ENCODE measurements around the gene FBLN1. TPM values are rescaled to one million over a fixed set of nuclear protein-coding genes. Genes with fewer than 3 reads are reported as not detected.

The FBLN1 gene
- total RNA-seq, 1 experiment from 2014 or later = 23.4 TPM

DNA sequence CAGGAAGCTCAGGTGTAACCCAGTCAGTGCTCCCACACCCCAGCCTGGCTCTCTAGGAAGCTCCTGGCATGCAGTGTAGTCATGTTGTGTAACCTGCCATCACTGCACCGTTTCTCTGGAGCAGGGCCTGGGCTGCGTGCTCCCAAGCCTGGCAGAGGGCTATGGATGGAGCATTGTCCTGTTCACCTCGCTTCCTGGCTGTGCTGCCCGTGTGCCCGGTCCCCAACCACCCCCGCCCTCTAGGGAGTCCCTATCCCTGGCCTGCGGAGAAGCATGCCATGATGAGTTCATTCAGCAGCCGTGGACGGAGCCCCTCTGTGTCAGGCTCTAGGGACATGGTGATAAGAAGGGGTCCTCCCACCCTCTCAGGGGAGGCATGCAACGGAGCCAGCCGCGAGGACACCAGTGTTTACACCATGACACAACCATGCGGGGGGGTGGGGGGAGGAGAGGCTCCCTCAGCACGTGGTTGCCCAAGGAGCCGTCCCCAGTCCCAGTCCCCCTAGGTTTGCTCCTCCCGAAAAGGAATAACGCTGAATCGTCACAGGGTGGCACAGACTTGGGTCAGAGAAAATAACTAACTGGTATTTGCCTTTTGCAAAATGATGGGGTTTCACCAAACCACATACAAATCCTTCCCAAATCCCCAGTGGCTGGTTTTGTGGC lies 73.1 kb downstream of the FBLN1 start:
- no peaks in the 10 kb centered on the region for H4K20me1 ChIP-seq (ENCODE audit: insufficient read depth)
- H3K79me2 ChIP-seq (ENCODE audit: insufficient read depth, low read length) = no peaks in the 10 kb centered on the region
- H3K27ac ChIP-seq (ENCODE audit: low read depth, low read length) = no peak overlapping the region
- no peak overlapping the region for H2AFZ ChIP-seq (ENCODE audit: low read depth, low read length, poor library complexity, severe bottlenecking)
- ChIA-PET CTCF (no interaction called here), RAD21 (ENCODE audit: low non-redundant PET in 1 of 2, low total read pairs in 2 of 2, uncharacterized antibody in 2 of 2, unreplicated experiment in 2 of 2) (no interaction called here), POLR2A (no interaction called here)
- H3K9me2 ChIP-seq (ENCODE audit: insufficient read depth) = no peaks in the 10 kb centered on the region
- DNase-seq (ENCODE audit: low read depth, low spot score) = no peak
- H3K27me3 ChIP-seq (ENCODE audit: insufficient read depth, low read length) = no peaks in the 10 kb centered on the region
- no TSS peak for BruUV-seq (replicated peaks)
- H3K4me1 ChIP-seq (ENCODE audit: control insufficient read depth in 1 of 2, insufficient read depth in 2 of 2, low read length in 2 of 2) = peaks cover 0 to 10% of the 10 kb centered on the region in 2 experiments; a peak in 1 of 4 replicates
- no peak for ATAC-seq
- no peak overlapping the region for H3K4me2 ChIP-seq (ENCODE audit: low read length)
- H3K9ac ChIP-seq (ENCODE audit: low read length) = no peak overlapping the region
- H3K4me3 ChIP-seq (replicated peaks in 1 of 2; ENCODE audit: low read depth in 1 of 2, low read length in 2 of 2) = no peak overlapping the region
- TF ChIP-seq EGR1 (IDR thresholded peaks at IDR 0.05; ENCODE audit: low read depth) (no peak), TCF7L2 (IDR thresholded peaks at IDR 0.05; ENCODE audit: borderline replicate concordance, extremely low read depth, insufficient read depth, insufficient read length) (no peak), POLR2AphosphoS5 (IDR thresholded peaks at IDR 0.05; ENCODE audit: low read depth, low read length) (no peak), ZNF274 (IDR thresholded peaks at IDR 0.05; ENCODE audit: low read depth, low read length) (no peak), CEBPB (IDR thresholded peaks at IDR 0.05; ENCODE audit: low read depth) (no peak), EZH2phosphoT487 (IDR thresholded peaks at IDR 0.05; ENCODE audit: borderline replicate concordance) (no peak), SP1 (IDR thresholded peaks at IDR 0.05; ENCODE audit: low read depth) (no peak)
- TF ChIP-seq, protein P1, sequence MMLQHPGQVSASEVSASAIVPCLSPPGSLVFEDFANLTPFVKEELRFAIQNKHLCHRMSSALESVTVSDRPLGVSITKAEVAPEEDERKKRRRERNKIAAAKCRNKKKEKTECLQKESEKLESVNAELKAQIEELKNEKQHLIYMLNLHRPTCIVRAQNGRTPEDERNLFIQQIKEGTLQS (IDR thresholded peaks at IDR 0.05) = no peak
- H3K36me3 ChIP-seq (ENCODE audit: control insufficient read depth in 1 of 2, insufficient read depth in 2 of 2, low read length in 2 of 2) = no peaks in the 10 kb centered on the region
- intact Hi-C loops (cut with micrococcal nuclease) = loop anchor here (10.0 kb wide), 1 partner anchor 289 kb away; no protein-coding TSS in a partner anchor
- peaks cover 2 to 4% of the 10 kb centered on the region in 2 experiments; a peak in 2 of 4 replicates for H3K9me3 ChIP-seq (ENCODE audit: control insufficient read depth in 1 of 2, insufficient read depth in 1 of 2, low read depth in 1 of 2, low read length in 2 of 2)

DNA sequence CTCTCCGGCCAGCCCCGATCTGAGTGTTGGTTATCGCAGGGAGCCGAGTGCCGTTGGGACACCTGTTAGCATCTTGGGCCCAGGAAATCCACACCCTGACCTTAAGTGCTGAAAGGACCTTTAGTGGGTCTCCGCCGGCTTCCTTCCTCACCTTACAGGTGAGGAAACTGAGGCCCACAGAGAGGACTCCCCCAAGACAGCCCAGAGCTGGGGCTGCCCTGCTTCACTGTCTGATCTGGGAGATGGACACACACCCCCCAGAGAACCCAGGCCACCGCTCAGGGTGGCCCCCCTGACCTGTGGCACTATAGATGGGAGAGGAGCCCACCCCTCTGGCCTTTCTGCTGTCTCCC lies 73.6 kb downstream of the FBLN1 start:
- H3K9me2 ChIP-seq (ENCODE audit: insufficient read depth) = no peaks in the 10 kb centered on the region
- peaks cover 0 to 4% of the 10 kb centered on the region in 2 experiments; a peak in 1 of 4 replicates for H3K9me3 ChIP-seq (ENCODE audit: control insufficient read depth in 1 of 2, insufficient read depth in 1 of 2, low read depth in 1 of 2, low read length in 2 of 2)
- H2AFZ ChIP-seq (ENCODE audit: low read depth, low read length, poor library complexity, severe bottlenecking) = no peak overlapping the region
- RAD21 ChIA-PET (ENCODE audit: low non-redundant PET in 1 of 2, low total read pairs in 2 of 2, uncharacterized antibody in 2 of 2, unreplicated experiment in 2 of 2) = no interaction called here
- intact Hi-C loops (cut with micrococcal nuclease) = loop anchor here (10.0 kb wide), 1 partner anchor 289 kb away; no protein-coding TSS in a partner anchor
- H3K9ac ChIP-seq (ENCODE audit: low read length) = no peak overlapping the region
- no peak overlapping the region for H3K4me3 ChIP-seq (replicated peaks in 1 of 2; ENCODE audit: low read depth in 1 of 2, low read length in 2 of 2)
- POLR2A ChIA-PET = no interaction called here
- ATAC-seq = no peak
- no peaks in the 10 kb centered on the region for H4K20me1 ChIP-seq (ENCODE audit: insufficient read depth)
- no TSS peak for BruUV-seq (replicated peaks)
- no peaks in the 10 kb centered on the region for H3K79me2 ChIP-seq (ENCODE audit: insufficient read depth, low read length)
- DNase-seq (ENCODE audit: low read depth, low spot score) = no peak
- CTCF ChIA-PET = no interaction called here
- no peaks in the 10 kb centered on the region for H3K27me3 ChIP-seq (ENCODE audit: insufficient read depth, low read length)
- H3K4me2 ChIP-seq (ENCODE audit: low read length) = no peak overlapping the region
- H3K36me3 ChIP-seq (ENCODE audit: control insufficient read depth in 1 of 2, insufficient read depth in 2 of 2, low read length in 2 of 2) = no peaks in the 10 kb centered on the region
- no peak overlapping the region for H3K27ac ChIP-seq (ENCODE audit: low read depth, low read length)
- peaks cover 0 to 10% of the 10 kb centered on the region in 2 experiments; a peak in 1 of 4 replicates for H3K4me1 ChIP-seq (ENCODE audit: control insufficient read depth in 1 of 2, insufficient read depth in 2 of 2, low read length in 2 of 2)
- no peak for TF ChIP-seq RAD21 (IDR thresholded peaks at IDR 0.05; ENCODE audit: low read depth)
- TF ChIP-seq ZFX (IDR thresholded peaks at IDR 0.05) = no peak
- TF ChIP-seq EZH2 (IDR thresholded peaks at IDR 0.05) = no peak
- TF ChIP-seq, protein P2, sequence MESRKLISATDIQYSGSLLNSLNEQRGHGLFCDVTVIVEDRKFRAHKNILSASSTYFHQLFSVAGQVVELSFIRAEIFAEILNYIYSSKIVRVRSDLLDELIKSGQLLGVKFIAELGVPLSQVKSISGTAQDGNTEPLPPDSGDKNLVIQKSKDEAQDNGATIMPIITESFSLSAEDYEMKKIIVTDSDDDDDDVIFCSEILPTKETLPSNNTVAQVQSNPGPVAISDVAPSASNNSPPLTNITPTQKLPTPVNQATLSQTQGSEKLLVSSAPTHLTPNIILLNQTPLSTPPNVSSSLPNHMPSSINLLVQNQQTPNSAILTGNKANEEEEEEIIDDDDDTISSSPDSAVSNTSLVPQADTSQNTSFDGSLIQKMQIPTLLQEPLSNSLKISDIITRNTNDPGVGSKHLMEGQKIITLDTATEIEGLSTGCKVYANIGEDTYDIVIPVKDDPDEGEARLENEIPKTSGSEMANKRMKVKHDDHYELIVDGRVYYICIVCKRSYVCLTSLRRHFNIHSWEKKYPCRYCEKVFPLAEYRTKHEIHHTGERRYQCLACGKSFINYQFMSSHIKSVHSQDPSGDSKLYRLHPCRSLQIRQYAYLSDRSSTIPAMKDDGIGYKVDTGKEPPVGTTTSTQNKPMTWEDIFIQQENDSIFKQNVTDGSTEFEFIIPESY (IDR thresholded peaks at IDR 0.05; ENCODE audit: extremely low read depth, insufficient replicate concordance, low read length) = no peak
- no peak for TF ChIP-seq ELF1 (IDR thresholded peaks at IDR 0.05; ENCODE audit: borderline replicate concordance, low read depth)
- TF ChIP-seq, protein P3, sequence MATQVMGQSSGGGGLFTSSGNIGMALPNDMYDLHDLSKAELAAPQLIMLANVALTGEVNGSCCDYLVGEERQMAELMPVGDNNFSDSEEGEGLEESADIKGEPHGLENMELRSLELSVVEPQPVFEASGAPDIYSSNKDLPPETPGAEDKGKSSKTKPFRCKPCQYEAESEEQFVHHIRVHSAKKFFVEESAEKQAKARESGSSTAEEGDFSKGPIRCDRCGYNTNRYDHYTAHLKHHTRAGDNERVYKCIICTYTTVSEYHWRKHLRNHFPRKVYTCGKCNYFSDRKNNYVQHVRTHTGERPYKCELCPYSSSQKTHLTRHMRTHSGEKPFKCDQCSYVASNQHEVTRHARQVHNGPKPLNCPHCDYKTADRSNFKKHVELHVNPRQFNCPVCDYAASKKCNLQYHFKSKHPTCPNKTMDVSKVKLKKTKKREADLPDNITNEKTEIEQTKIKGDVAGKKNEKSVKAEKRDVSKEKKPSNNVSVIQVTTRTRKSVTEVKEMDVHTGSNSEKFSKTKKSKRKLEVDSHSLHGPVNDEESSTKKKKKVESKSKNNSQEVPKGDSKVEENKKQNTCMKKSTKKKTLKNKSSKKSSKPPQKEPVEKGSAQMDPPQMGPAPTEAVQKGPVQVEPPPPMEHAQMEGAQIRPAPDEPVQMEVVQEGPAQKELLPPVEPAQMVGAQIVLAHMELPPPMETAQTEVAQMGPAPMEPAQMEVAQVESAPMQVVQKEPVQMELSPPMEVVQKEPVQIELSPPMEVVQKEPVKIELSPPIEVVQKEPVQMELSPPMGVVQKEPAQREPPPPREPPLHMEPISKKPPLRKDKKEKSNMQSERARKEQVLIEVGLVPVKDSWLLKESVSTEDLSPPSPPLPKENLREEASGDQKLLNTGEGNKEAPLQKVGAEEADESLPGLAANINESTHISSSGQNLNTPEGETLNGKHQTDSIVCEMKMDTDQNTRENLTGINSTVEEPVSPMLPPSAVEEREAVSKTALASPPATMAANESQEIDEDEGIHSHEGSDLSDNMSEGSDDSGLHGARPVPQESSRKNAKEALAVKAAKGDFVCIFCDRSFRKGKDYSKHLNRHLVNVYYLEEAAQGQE (IDR thresholded peaks at IDR 0.05; ENCODE audit: low read depth) = no peak
- no peak for TF ChIP-seq EZH2phosphoT487 (IDR thresholded peaks at IDR 0.05; ENCODE audit: borderline replicate concordance)
- TF ChIP-seq ZNF274 (IDR thresholded peaks at IDR 0.05; ENCODE audit: low read depth, low read length) = no peak
- TF ChIP-seq CEBPB (IDR thresholded peaks at IDR 0.05; ENCODE audit: low read depth) = no peak
- TF ChIP-seq JUND (IDR thresholded peaks at IDR 0.05) = no peak

Data from HCT116 (cell line).